ENCODE measurements around the gene EML1. TPM values are rescaled to one million over a fixed set of nuclear protein-coding genes. Genes with fewer than 3 reads are reported as not detected.

EML1 gene
- total RNA-seq, 1 experiment from 2014 or later, result 7.2 TPM

DNA sequence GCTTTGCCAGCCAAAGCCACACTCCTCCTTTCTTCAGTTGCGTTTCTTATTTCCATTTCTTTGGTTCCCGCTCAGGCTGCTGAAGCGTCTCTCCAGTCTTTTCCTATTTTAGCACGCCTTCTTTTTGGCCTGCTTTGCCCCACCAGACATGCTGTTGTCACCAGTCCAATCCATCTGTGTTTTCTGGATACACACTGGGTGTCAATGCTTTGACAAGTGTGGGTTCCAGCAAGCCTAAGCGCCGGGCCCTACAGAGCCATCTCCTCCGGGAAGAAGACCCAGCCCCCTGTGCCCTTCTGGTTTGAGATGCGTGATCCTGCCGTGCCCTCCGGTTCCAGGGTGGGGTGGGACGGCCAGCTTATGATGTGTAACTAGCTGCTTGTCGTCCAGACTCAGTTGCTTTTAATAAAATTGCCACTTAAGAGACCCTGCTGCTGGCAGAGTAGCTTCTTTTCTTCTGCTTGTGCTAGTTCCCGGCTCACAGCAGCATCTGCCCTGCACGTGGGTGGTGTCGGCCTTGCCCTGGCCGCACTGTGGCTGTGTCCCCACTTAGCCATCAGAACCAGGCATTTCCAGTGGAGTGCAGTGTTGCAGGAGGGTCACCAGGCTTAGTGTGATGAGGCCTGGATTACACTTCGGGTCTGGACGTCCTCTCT, 29.7 kb downstream of the EML1 start:
- intact Hi-C loops (cut with micrococcal nuclease; ENCODE audit: unreplicated experiment), result no loop called here
- DNase-seq, result no peak
- TF ChIP-seq, protein P1, sequence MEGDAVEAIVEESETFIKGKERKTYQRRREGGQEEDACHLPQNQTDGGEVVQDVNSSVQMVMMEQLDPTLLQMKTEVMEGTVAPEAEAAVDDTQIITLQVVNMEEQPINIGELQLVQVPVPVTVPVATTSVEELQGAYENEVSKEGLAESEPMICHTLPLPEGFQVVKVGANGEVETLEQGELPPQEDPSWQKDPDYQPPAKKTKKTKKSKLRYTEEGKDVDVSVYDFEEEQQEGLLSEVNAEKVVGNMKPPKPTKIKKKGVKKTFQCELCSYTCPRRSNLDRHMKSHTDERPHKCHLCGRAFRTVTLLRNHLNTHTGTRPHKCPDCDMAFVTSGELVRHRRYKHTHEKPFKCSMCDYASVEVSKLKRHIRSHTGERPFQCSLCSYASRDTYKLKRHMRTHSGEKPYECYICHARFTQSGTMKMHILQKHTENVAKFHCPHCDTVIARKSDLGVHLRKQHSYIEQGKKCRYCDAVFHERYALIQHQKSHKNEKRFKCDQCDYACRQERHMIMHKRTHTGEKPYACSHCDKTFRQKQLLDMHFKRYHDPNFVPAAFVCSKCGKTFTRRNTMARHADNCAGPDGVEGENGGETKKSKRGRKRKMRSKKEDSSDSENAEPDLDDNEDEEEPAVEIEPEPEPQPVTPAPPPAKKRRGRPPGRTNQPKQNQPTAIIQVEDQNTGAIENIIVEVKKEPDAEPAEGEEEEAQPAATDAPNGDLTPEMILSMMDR (IDR thresholded peaks at IDR 0.05; ENCODE audit: insufficient read depth in 1 of 2, low read depth in 1 of 2, low read length in 1 of 2, severe bottlenecking in 1 of 2, unreplicated experiment in 1 of 2), result no peak
- ChIA-PET CTCF (no interaction called here), POLR2A (no interaction called here)
- H3K27ac Mint-ChIP-seq (ENCODE audit: unreplicated experiment), result no peak overlapping the region
- H3K4me3 Mint-ChIP-seq (ENCODE audit: unreplicated experiment), result no peak overlapping the region
- Histone ChIP-seq H3K36me3 (ENCODE audit: control insufficient read depth, insufficient read depth, low read length) (no peaks in the 10 kb centered on the region), H3K27me3 (replicated peaks; ENCODE audit: control insufficient read depth, insufficient read depth, low read length) (no peaks in the 10 kb centered on the region), H3K9me3 (no peaks in the 10 kb centered on the region), H3K4me1 (no peaks in the 10 kb centered on the region), H3K4me3 (ENCODE audit: low read depth, low read length) (no peak overlapping the region)
- no TSS peak for BruUV-seq (replicated peaks)
- H3K9me3 Mint-ChIP-seq (ENCODE audit: unreplicated experiment), result no peaks in the 10 kb centered on the region
- H3K36me3 Mint-ChIP-seq (ENCODE audit: insufficient read depth, unreplicated experiment), result no peaks in the 10 kb centered on the region
- H3K27me3 Mint-ChIP-seq (ENCODE audit: insufficient read depth, unreplicated experiment), result no peaks in the 10 kb centered on the region
- H3K4me1 Mint-ChIP-seq (ENCODE audit: low read depth, unreplicated experiment), result peaks cover 6% of the 10 kb centered on the region

DNA sequence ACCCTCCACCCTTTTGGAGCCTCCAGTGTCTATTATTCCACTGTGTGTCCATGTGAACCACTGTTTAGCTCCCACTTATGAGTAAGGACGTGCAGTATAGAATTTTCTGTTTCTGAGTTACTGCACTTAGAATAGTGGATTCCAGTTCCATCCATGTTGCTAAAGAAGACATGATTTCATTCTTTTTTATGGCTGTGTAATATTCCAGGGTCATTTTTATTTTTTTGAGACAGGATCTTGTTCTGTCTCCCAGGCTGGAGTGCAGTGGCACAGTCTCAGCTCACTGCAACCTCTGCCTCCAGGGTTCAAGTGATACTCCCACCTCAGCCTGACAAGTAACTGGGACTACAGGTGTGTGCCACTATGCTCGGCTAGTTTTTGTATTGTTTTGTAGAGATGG, 31.6 kb downstream of the EML1 start:
- no peak overlapping the region for H3K27ac Mint-ChIP-seq (ENCODE audit: unreplicated experiment)
- H3K4me1 Mint-ChIP-seq (ENCODE audit: low read depth, unreplicated experiment), result peaks cover 6% of the 10 kb centered on the region
- intact Hi-C loops (cut with micrococcal nuclease; ENCODE audit: unreplicated experiment), result no loop called here
- H3K36me3 Mint-ChIP-seq (ENCODE audit: insufficient read depth, unreplicated experiment), result no peaks in the 10 kb centered on the region
- TF ChIP-seq, protein P1 (IDR thresholded peaks at IDR 0.05; ENCODE audit: insufficient read depth in 1 of 2, low read depth in 1 of 2, low read length in 1 of 2, severe bottlenecking in 1 of 2, unreplicated experiment in 1 of 2), result no peak
- no peak for DNase-seq
- H3K9me3 Mint-ChIP-seq (ENCODE audit: unreplicated experiment), result no peaks in the 10 kb centered on the region
- H3K27me3 Mint-ChIP-seq (ENCODE audit: insufficient read depth, unreplicated experiment), result no peaks in the 10 kb centered on the region
- BruUV-seq (replicated peaks), result no TSS peak
- no peaks in the 10 kb centered on the region for H3K36me3 ChIP-seq (ENCODE audit: control insufficient read depth, insufficient read depth, low read length)
- no peaks in the 10 kb centered on the region for H3K4me1 ChIP-seq
- H3K9me3 ChIP-seq, result no peaks in the 10 kb centered on the region
- ChIA-PET CTCF (no interaction called here), POLR2A (no interaction called here)
- H3K27me3 ChIP-seq (replicated peaks; ENCODE audit: control insufficient read depth, insufficient read depth, low read length), result no peaks in the 10 kb centered on the region
- no peak overlapping the region for H3K4me3 ChIP-seq (ENCODE audit: low read depth, low read length)
- H3K4me3 Mint-ChIP-seq (ENCODE audit: unreplicated experiment), result no peak overlapping the region

DNA sequence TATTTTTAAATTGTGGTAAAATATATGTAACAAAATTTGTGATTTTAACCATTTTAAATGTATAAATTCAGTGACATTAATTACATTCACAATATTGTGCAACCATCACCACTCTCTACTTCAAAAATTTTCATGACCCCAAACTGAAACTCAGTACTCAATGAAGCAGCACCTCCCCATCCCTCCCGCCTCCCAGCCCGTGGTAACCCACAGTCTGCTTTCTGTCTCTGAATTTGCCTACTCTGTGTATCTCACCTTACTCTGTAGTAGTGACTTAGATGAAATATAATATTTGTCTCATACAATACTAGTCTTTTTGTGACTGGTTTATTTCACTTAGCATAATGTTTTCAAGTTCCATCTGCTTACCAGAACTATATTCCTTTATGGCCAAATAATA, 36.2 kb downstream of the EML1 start:
- Mint-ChIP-seq H3K4me1 (ENCODE audit: low read depth, unreplicated experiment) (no peaks in the 10 kb centered on the region), H3K36me3 (ENCODE audit: insufficient read depth, unreplicated experiment) (no peaks in the 10 kb centered on the region), H3K27ac (ENCODE audit: unreplicated experiment) (no peak overlapping the region), H3K9me3 (ENCODE audit: unreplicated experiment) (no peaks in the 10 kb centered on the region), H3K27me3 (ENCODE audit: insufficient read depth, unreplicated experiment) (peaks cover 12% of the 10 kb centered on the region), H3K4me3 (ENCODE audit: unreplicated experiment) (no peak overlapping the region)
- POLR2A ChIA-PET, result no interaction called here
- no peaks in the 10 kb centered on the region for H3K4me1 ChIP-seq
- TF ChIP-seq, protein P1 (IDR thresholded peaks at IDR 0.05; ENCODE audit: insufficient read depth in 1 of 2, low read depth in 1 of 2, low read length in 1 of 2, severe bottlenecking in 1 of 2, unreplicated experiment in 1 of 2), result no peak
- no peaks in the 10 kb centered on the region for H3K9me3 ChIP-seq
- DNase-seq, result no peak
- no peaks in the 10 kb centered on the region for H3K27me3 ChIP-seq (replicated peaks; ENCODE audit: control insufficient read depth, insufficient read depth, low read length)
- no TSS peak for BruUV-seq (replicated peaks)
- H3K4me3 ChIP-seq (ENCODE audit: low read depth, low read length), result no peak overlapping the region
- H3K36me3 ChIP-seq (ENCODE audit: control insufficient read depth, insufficient read depth, low read length), result no peaks in the 10 kb centered on the region
- CTCF ChIA-PET, result no interaction called here
- intact Hi-C loops (cut with micrococcal nuclease; ENCODE audit: unreplicated experiment), result no loop called here
